ENCODE data around the gene PRPF31. TPM values are rescaled to one million over a fixed set of nuclear protein-coding genes. Genes with fewer than 3 reads are reported as not detected.

Gene PRPF31
- total and polyA plus RNA-seq, 2 of the 13 experiments (the other 11 are each of a cell fraction or from before 2014, with no cell fraction given): 23.8 to 63.8 TPM

- no peak for TF ChIP-seq ZBTB2 (CRISPR knock-in tag; IDR thresholded peaks at IDR 0.05; ENCODE audit: low read depth)
- no peak for TF ChIP-seq KDM5A (IDR thresholded peaks at IDR 0.05; ENCODE audit: borderline replicate concordance, low read length)
- no peak for TF ChIP-seq ZNF547 (CRISPR knock-in tag; IDR thresholded peaks at IDR 0.05)
- TF ChIP-seq NFYC (CRISPR knock-in tag; IDR thresholded peaks at IDR 0.05): no peak
- TF ChIP-seq SALL1 (CRISPR knock-in tag; IDR thresholded peaks at IDR 0.05): 0 out of 2 replicates have a peak, but pooled peaks have one; percentile 32
- TF ChIP-seq ATAD3A (CRISPR knock-in tag; IDR thresholded peaks at IDR 0.05): no peak
- no peak for TF ChIP-seq POGZ (CRISPR knock-in tag; IDR thresholded peaks at IDR 0.05)
- no peak for TF ChIP-seq GATAD1 (CRISPR knock-in tag; IDR thresholded peaks at IDR 0.05)
- no peak for TF ChIP-seq ZSCAN31 (CRISPR knock-in tag; IDR thresholded peaks at IDR 0.05; ENCODE audit: low read depth)
- TF ChIP-seq ZNF329 (CRISPR knock-in tag; IDR thresholded peaks at IDR 0.05; ENCODE audit: low read depth): no peak
- no peak for TF ChIP-seq SUZ12 (IDR thresholded peaks at IDR 0.05; ENCODE audit: low read depth, low read length)
- TF ChIP-seq BRF2 (CRISPR knock-in tag; IDR thresholded peaks at IDR 0.05): no peak
- peak; percentile 63 for TF ChIP-seq ELF3 (CRISPR knock-in tag; IDR thresholded peaks at IDR 0.05)
- TF ChIP-seq, protein P1, sequence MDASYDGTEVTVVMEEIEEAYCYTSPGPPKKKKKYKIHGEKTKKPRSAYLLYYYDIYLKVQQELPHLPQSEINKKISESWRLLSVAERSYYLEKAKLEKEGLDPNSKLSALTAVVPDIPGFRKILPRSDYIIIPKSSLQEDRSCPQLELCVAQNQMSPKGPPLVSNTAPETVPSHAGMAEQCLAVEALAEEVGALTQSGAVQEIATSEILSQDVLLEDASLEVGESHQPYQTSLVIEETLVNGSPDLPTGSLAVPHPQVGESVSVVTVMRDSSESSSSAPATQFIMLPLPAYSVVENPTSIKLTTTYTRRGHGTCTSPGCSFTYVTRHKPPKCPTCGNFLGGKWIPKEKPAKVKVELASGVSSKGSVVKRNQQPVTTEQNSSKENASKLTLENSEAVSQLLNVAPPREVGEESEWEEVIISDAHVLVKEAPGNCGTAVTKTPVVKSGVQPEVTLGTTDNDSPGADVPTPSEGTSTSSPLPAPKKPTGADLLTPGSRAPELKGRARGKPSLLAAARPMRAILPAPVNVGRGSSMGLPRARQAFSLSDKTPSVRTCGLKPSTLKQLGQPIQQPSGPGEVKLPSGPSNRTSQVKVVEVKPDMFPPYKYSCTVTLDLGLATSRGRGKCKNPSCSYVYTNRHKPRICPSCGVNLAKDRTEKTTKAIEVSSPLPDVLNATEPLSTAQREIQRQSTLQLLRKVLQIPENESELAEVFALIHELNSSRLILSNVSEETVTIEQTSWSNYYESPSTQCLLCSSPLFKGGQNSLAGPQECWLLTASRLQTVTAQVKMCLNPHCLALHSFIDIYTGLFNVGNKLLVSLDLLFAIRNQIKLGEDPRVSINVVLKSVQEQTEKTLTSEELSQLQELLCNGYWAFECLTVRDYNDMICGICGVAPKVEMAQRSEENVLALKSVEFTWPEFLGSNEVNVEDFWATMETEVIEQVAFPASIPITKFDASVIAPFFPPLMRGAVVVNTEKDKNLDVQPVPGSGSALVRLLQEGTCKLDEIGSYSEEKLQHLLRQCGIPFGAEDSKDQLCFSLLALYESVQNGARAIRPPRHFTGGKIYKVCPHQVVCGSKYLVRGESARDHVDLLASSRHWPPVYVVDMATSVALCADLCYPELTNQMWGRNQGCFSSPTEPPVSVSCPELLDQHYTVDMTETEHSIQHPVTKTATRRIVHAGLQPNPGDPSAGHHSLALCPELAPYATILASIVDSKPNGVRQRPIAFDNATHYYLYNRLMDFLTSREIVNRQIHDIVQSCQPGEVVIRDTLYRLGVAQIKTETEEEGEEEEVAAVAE (CRISPR knock-in tag; IDR thresholded peaks at IDR 0.05; ENCODE audit: borderline replicate concordance): no peak
- 0 out of 2 replicates have a peak, but pooled peaks have one; percentile 25 for TF ChIP-seq ZFX (CRISPR knock-in tag; IDR thresholded peaks at IDR 0.05; ENCODE audit: low read depth)
- no peak for TF ChIP-seq NCOA1 (CRISPR knock-in tag; IDR thresholded peaks at IDR 0.05)
- no peak for TF ChIP-seq PHF8 (CRISPR knock-in tag; IDR thresholded peaks at IDR 0.05)
- TF ChIP-seq, protein P2, sequence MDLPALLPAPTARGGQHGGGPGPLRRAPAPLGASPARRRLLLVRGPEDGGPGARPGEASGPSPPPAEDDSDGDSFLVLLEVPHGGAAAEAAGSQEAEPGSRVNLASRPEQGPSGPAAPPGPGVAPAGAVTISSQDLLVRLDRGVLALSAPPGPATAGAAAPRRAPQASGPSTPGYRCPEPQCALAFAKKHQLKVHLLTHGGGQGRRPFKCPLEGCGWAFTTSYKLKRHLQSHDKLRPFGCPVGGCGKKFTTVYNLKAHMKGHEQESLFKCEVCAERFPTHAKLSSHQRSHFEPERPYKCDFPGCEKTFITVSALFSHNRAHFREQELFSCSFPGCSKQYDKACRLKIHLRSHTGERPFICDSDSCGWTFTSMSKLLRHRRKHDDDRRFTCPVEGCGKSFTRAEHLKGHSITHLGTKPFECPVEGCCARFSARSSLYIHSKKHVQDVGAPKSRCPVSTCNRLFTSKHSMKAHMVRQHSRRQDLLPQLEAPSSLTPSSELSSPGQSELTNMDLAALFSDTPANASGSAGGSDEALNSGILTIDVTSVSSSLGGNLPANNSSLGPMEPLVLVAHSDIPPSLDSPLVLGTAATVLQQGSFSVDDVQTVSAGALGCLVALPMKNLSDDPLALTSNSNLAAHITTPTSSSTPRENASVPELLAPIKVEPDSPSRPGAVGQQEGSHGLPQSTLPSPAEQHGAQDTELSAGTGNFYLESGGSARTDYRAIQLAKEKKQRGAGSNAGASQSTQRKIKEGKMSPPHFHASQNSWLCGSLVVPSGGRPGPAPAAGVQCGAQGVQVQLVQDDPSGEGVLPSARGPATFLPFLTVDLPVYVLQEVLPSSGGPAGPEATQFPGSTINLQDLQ (CRISPR knock-in tag; IDR thresholded peaks at IDR 0.05): no peak
- TF ChIP-seq U2AF2 (IDR thresholded peaks at IDR 0.05; ENCODE audit: low read depth, low read length): peak; percentile 93
- peak; percentile 35 for TF ChIP-seq YY1 (IDR thresholded peaks at IDR 0.05; ENCODE audit: insufficient read depth, insufficient replicate concordance, low read depth, low read length)
- no peak for TF ChIP-seq PAWR (CRISPR knock-in tag; IDR thresholded peaks at IDR 0.05; ENCODE audit: borderline replicate concordance)
These were observed 52.8 kb downstream of the PRPF31 start (continued) for GRCh38 chr19:54168174-54168917.
